GM18870 (cell line): Measurements from ENCODE around the gene H1-8.
"Not testable (repeated sequence)": the region's sequence is repeated elsewhere in the genome, so short reads cannot be mapped to it uniquely, and the experiment has no call there.

Experiments used
- ATAC-seq: cut with Tn5 transposase; IDR thresholded peaks from one replicate; pipeline ENCODE4 v1.9.1; 2021; ENCODE audit warnings: moderate library complexity; ENCODE audit not compliant: unreplicated experiment

Gene H1-8, protein sequence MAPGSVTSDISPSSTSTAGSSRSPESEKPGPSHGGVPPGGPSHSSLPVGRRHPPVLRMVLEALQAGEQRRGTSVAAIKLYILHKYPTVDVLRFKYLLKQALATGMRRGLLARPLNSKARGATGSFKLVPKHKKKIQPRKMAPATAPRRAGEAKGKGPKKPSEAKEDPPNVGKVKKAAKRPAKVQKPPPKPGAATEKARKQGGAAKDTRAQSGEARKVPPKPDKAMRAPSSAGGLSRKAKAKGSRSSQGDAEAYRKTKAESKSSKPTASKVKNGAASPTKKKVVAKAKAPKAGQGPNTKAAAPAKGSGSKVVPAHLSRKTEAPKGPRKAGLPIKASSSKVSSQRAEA

DNA sequence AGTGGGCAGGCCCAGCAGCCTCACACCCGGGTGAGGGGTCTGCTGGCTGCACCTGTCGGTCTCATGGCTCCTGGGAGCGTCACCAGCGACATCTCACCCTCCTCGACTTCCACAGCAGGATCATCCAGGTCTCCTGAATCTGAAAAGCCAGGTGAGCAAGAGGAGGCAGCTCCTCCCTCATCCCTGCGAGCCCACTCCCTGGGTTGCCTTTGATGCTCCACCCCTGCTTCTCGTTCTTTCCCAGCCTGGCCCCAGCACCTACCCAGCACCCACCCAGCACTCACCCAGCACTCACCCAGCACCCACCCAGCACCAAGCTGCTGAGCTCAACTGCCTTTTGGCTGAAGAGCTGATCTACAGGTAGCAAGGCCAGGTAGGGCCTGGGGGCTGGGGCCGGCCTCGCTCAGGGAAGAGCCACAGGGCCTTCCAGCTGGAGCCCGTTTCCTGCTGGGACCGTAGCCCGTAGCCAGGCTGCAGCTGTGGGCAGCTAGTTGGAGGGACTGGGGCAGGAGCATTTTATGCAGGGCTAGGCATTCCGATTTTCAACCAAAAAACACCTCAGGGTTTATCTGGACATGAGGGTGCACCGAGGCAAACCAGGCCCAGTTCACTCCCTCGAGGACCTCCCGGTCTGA lies at the start of gene H1-8:
H1-8 (plus strand) TSS at position 20 of the 635 bp plus-strand sequence; CDS start at position 64, 44 bp downstream.
- ATAC-seq, result no peak

DNA sequence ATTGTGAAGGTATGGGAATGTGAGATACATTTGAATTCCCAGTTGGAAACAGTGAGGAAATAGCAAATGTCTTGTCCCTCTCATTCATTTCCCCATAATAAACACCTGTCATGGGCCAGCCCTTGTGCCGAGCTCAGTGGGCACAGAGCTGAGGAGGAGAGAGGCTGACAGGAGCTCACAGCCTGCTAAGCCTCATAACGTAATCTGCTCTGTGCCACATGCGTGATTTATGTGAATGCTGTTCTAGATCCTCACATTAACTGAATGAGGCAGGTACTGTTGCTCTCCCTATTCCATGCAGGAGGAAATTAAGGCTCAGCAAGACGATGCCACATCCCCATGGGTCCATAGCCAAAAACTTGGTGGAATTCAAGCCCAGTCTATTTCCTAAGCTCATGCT lies 49.8 kb upstream of the H1-8 start:
- no peak for ATAC-seq

DNA sequence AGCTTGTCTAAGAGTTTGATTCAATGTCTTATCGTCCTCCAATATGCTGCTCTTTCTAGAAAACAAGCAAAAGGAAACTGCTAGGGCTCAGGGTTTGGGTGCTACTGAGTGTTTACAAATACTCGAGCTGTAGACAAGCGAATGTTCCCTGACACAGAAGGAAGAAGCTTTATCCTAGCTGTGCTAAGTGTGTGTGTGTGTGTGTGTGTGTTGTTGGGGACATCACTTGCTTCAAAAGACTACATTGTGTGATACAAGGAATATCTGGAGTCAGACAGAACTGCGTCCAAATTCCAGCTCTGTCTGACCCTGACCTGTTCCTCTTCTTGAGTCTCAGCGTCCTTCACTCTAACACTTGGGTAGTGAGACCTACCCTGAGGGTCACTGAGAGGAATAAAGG lies 48.5 kb upstream of the H1-8 start:
- ATAC-seq, result not testable (repeated sequence)

DNA sequence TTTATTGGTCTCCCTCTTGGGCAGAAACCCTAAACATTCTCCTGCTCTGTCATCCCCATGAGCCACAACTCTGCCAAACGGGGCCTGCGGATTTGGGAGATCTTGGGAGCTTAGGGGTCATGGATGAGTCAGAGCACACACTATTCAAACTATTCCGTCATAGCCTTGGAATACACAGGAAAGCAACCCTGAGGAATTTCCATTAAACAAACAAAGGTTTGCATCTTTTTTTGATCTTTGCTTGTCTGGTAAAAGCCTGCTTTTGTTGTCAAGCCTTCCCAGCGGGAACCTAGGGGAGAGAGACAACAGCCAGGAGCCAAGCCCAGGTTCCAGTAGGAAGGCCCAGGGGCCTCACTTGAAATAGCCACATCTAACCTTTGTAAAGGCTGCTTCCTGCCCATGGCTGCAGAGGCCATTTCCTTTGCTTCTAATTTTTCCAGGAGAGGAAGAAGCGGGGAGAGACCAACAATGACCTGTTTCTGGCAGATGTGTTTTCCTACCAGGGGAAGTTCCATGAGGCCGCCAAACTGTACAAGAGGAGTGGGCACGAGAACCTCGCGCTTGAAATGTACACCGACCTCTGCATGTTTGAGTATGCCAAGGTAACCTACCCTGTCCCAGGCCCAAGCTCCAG lies 47.9 kb upstream of the H1-8 start:
- ATAC-seq, result not testable (repeated sequence)

DNA sequence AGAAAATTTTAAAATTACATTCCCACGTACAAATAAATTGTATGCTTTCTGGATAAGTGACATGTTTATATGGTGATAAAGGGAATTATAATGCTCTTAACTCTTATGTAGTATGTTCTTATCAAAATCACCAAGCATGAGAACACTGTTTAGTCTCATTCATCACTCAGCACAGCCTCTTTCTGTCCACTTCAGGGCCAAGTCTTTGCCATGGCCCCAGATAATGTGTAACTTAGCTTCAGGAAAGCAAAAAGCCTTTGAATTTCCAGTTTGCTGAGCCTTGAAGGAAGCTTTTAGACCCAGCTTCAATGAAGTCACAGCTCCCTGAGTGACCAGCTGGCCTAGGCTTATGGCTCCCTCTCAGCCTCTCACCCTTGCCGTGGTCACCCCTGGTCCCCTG lies 45.1 kb upstream of the H1-8 start:
- not testable (repeated sequence) for ATAC-seq

DNA sequence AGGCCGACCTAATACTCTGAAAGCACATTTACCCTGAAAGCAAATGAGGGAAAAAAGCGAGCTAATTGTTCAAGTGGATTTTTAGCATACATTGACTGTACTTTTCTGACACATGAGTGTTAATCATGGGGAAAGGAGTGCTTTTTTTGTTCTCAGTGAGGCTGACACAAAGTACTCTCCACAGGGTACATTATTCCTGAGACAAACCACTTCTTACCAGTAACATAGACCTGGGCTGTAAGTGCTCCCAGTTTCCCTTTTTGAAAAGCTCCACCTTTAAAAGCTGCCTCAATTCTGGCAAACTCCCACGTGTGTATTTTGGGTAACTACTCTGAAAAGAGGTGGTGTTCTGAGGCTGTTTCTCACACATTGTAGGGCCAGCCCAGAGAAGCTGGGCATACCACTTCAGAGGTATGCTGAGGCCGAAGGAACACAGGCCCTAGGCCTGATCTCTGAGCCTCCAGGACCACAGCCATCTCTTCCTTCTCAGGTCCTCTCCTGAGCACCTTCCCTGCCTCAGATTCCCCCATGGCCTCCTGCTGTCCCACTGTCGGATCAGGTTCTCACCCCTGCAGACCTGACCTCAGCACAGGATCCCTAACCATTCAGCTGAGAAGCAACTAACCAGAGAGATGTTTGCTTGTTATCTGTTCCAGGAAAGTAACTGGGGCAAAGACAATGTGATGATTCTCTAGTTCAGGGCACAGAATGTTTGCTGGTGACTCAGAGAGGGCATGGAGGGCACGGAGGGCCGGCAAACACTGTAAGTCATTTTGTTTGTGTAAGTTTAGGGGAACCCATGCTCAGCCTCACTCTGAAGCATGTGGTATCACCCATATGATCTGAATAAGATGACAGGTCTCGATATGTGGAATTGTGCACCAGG lies 44.1 kb upstream of the H1-8 start:
- ATAC-seq, result not testable (repeated sequence)

DNA sequence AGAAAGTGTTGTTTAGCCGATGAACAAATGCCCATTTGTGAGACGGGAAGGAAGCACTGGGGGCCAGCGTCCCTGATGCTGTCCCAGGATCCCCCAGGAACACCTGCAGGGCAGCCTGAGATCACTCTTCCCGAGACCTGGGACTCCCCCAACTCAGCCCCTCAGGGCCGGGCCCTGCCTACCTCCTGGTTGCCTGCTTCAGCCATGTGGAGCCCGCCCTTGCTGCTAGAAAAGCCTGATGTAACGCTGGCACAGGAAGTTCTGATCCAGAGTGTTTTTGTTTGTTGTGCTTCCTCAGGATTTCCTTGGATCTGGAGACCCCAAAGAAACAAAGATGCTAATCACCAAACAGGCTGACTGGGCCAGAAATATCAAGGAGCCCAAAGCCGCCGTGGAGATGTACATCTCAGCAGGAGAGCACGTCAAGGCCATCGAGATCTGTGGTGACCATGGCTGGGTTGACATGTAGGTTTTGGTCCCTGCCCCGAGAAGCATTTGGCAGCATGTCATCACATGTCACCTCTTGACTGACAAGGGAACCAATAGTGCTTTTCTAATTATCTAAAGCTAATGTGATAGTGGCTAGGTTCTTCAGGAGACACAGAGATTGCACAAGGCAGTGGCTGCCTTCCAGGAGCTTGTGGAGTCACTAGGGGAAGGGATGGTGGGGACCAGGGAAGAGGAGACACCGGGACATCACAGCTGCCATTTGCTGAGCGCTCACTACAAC lies 43.2 kb upstream of the H1-8 start:
- ATAC-seq, result not testable (repeated sequence)

DNA sequence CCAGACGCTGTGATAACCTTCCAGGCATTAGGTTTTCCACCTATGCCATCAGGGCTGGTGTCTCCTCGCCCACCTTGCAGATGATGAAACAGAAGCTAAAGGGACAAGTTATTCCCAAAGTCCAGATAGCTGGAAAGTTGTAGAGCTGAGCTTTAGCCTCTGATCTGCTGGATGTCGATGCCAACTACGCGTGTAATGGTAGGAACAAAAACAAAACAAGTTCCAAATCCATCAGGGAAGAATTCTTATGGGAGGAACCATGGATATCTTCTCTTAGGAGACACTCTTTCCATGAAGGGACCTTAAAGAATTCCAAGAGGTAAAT lies 42.7 kb upstream of the H1-8 start:
- no peak for ATAC-seq

DNA sequence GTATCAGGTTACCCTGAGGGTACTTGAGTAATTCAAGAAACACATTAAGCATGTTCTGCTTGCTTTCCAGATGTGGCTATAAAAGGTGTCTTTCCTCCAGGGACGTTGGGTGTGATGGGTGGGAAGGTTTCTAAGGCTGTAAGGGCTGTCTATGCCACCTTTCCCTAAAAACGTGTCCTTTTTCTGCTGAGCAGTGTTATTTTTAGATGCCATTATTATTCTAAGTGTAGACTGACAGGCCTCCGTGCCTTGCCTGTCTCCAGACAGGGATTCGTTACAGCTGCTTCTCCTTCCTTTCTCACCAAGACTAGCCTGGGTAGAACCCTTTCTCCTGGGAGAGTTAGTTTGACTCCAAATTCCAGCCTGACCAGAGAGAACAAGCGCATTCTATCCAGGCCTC lies 41.3 kb upstream of the H1-8 start:
- no peak for ATAC-seq

DNA sequence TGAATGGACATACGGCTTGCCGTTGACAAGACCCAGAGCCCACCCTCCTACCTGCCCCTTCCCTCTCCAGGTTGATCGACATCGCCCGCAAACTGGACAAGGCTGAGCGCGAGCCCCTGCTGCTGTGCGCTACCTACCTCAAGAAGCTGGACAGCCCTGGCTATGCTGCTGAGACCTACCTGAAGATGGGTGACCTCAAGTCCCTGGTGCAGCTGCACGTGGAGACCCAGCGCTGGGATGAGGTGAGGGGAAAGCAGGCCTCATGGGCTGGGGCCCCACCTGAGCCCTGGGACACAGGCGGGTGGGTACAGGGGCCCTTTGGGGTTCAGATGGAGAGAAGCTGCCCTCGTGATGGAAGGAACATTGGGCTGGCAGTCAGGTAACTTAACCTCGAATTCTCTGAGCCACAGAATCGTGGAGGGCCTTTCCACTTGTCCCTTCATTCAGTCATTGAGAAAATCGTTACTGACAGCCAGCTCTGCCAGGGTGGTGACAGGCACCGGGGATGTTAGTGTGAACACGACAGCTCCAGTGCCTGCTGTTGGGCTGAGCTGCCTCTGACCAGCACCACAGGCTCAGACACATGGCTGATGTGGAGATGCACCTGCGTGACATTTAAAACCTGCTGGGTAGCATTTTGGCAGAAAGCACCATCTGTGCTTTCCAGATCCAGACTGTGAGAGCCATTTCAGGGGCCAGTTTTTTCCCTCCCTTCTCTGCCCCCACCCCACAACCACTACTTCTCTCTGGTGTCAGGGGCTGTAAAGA lies 40.1 kb upstream of the H1-8 start:
- no peak for ATAC-seq

DNA sequence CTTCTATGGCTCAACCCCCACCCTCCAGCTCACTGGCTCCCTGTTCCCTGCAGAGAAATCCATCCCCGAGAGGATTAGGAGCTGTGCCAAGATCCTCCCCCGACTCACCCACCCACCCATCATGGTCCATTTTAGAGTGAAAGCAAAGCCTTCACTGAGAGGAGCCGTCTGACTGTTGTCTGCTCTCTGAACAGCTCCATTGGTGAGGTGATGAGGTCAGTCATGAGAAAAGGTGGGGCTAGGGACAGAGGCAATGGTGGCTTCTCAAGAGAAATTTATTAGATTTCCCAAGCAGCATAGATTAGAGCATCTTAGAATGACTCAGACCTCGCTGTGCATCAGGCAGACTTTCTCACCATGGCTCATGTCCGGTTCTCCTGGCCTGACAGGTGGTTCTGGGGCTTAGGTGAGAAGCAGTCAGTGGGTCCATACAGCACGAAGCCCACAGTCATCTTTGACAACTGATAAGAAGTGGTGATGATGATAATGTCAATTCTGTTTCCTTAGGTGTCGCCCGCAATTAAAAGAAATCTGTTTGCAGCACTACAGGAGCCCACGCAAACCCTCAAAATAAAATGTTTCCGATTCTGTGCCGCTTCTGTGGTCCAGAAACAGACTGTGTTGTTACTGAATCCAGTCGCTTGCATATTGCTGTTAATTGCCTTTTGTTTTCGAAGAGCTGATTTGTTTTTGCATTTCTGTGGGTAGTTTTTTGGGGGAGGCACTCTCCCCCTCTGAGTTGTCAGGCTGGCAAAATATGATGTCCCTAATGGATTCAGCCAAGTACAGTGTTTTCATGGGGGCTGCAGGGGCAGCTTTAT lies 39.3 kb upstream of the H1-8 start:
- no peak for ATAC-seq

DNA sequence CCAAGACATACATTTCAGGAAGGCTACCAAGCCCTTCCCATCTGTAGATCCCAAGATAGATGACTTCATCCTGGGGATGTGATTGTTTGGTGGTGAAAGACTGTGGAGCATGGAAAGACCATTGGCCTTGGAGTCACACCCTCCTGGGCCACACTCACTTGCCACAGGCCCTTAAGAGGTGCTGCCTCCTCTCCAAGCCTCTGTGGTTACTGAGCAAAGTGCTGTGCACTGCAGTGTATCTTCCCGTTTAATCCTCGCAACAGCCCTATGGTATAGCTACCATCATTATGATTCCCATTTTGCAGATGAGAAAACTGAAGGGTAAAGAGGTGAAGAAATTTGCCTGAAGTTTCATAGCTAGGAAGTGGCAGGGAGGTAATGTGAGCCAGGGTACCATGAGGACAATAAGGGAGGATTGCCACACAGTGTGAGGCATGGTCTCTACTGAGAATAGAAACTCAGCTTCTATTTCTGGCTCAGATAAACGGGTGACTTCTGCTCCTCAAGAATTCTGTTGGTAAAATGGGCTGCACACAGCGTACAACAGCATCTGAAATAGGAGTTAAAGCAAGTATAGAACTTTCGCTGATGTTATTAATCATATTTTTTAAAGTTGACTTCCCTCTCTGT lies 38.4 kb upstream of the H1-8 start:
- ATAC-seq, result no peak

DNA sequence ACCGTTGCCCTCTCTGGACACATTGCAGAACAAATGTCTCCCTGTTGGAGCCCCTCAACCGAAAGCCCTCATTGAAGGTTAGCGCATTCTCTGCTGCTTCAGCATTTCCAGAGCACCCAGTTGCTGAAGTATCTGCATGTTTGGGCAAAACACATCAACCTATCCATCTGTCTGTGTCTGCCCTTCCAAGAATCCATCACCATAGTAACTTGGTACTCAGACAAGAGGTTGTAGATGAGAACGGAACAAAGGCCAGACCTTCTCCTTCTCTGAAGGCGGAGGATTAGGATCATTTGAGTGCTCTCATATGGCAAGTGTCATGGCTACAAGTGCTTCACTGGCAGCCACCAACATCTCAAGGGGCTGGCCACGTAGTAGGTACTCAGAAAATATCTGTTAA lies 37.6 kb upstream of the H1-8 start:
- ATAC-seq, result no peak

DNA sequence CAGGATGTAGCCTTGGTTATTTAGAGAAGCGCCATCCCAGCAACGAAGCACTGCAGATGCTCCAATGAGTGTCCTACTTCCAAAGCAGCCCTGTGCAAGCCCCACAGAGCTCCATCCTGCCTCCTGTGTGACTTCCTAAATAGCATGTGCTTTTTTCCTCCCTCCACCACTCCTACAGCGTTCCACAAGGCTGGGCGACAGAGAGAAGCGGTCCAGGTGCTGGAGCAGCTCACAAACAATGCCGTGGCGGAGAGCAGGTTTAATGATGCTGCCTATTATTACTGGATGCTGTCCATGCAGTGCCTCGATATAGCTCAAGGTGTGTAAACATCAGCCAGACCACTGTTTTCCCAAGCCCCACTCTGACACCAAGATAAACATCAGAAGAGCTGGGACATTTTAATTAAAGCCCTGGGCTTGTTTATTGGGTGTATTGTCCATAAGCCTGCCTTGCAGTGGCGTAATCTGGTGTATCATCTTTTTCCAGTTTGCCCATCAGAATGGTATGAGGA lies 36.7 kb upstream of the H1-8 start:
- no peak for ATAC-seq

DNA sequence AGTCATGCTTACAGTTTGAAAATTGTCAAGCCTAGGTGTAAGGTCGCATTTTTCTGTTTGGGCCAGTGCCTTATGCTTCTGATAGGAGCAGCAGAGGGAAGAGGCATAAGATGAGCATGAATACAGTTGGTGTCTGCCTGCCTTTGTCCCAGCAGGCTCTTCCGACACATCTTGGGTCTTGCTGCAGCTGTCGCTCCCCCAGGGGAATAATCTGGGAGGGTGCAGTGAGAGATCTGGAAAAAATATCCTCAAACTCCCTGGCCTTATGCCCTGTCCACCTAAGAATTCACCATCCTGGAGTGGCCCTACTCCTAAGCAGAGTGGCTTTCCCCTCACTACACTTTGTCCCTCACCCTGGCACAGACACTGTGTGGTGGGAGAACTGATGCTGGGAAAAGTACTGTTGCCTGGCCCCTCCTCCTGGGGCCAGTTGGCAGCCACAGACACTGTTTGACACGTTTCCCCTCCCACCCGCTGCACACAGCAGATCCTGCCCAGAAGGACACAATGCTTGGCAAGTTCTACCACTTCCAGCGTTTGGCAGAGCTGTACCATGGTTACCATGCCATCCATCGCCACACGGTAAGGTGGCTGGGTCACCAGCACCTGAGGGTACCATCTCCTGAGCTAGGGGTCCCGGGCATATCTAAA lies 35.7 kb upstream of the H1-8 start:
- no peak for ATAC-seq

DNA sequence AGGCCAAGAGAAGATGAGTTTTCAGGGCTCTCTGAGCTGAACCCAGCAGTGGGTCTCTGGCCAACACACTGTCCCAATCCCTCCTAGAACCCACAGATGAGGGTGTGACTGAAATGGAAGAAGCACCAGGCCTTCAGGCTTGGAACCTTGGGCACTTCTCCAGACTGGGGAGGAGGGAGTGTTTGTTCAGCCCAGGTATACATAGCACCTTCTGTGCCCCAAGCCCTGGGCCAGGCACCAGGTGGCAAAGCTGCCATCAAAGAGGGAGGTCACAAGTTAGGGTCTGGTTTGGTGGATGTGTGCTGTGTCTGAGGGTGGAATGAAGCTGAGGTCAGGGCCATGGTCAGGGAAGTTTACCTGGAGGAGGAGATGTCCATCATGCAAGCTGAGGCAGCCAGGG lies 30.4 kb upstream of the H1-8 start:
- ATAC-seq, result no peak

DNA sequence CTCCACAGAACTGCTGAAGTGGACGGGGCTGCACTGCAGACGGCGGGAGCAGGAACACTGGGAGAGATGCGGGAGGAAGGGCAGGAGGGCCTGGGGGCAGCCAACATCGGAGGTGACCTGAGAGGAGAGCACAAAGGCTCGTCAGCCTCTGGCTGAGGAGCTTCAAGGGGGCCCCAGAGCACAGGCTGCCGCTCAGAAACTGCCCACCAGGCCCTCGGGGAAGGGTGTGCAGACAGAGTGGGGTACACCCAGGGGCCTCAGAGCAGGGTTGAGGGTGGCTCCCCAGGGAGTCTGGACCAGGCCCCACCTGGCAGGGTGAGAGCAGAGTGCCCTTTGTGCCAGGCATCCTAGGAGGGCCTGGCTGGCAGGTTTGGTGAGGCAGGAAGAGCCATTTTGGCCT lies 29.3 kb upstream of the H1-8 start:
- no peak for ATAC-seq

DNA sequence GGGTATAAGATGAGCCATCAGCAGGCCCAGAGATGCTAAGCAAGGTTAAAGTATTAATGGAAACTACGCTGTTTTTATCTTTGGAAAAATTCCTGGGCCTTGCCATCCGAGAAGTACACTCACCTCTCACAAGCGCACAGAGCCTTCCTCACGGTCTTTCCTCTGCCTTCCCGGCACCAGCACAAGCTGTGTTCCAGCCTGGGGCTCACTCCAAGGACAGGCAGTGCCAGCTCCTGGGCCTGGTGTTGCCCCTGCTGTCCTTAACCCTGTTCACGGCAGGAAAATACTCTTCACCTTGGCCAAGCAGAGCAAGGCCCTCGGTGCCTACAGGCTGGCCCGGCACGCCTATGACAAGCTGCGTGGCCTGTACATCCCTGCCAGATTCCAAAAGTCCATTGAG lies 28.9 kb upstream of the H1-8 start:
- no peak for ATAC-seq
